AG04449 (cell line): ENCODE data around the gene POTED.
"Not testable (repeated sequence)": the region's sequence is repeated elsewhere in the genome, so short reads cannot be mapped to it uniquely, and the experiment has no call there.

Experiments used
- CTCF ChIA-PET: fragments of 350-600 bp; formaldehyde crosslinking; extraction: SDS; loops from one replicate; lab custom pipeline; 2021; ENCODE audit warnings: antibody characterized with exemption; lab: Yijun Ruan, JAX
- POLR2A ChIA-PET: fragments of 400-600, 350-600 bp; formaldehyde crosslinking; extraction: SDS; loops from one replicate; lab custom pipeline; 2020; ENCODE audit warnings: antibody characterized with exemption, inconsistent platforms; lab: Yijun Ruan, JAX
- DNase-seq: peaks from one replicate; pipeline ENCODE4 v3.0.0-alpha.2; 2010; ENCODE audit warnings: low read depth, low spot score
- H3K4me3 ChIP-seq: 2 replicates; pipeline ENCODE4 v1.5.1; 2011; ENCODE audit warnings: low read depth, mild to moderate bottlenecking, control low read depth, low read length

POTED gene

DNA sequence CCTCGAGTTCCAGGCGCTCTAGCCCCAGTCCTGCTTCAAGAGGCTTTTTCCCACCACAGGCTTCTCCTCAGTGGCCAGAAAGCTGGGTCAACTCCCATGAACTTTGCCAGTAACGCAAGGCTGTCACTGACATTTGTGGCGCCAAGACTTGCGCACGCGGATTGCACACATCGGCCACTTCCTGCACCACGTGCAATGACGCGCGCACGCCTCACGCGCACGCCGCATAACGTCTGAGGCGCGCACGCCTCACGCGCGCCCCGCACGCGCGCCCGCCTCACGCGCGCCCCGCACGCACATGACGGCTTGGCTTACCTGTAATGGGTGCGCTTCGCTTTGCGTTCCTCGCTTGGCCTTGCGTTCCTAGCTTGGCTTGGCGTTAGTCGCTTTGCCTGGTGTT is at the start of gene POTED:
POTED (plus strand) TSS at position 301 of the 400 bp plus-strand sequence. CDS start 452 bp downstream, outside the sequence.
- H3K4me3 ChIP-seq, CTCF ChIA-PET, DNase-seq, POLR2A ChIA-PET: not testable (repeated sequence)

GRCh38 chr21:13650101-13650500 is 40.5 kb downstream of the POTED start:
- DNase-seq, POLR2A ChIA-PET, CTCF ChIA-PET, H3K4me3 ChIP-seq: not testable (repeated sequence)

DNA sequence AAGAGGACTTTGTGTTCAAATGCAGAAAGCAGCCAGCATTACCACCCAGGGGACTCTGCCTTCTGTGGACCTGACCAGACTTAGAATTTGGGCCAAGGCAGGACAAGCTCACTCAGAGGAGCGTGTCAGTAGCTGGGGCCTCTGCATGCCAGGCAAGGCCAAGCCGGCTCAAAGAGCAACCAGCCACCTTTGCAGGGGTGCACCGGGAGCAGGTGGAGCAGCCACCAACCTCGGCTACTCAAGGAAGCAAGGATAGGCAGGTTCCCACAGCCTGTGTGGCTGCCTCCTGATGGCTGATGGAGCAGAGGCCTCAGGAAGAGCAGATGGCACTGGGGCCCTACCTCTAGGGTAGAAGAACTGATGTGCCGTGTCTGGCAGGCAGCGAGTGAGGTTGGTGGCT is 42.2 kb downstream of the POTED start:
- CTCF ChIA-PET, POLR2A ChIA-PET, DNase-seq, H3K4me3 ChIP-seq: not testable (repeated sequence)
